Sigmoid colon (tissue), 4 donors: Measurements from ENCODE around the gene BAG2.

Experiments used
- CTCF ChIP-seq, 4 experiments: fragments of 450-650 bp in 3 of 4; fragments of 200-600 bp in 1 of 4; IDR thresholded peaks; one replicate each; pipeline ENCODE4 v1.5.1; 2016 to 2019; ENCODE audit warnings: antibody characterized with exemption in 4 of 4, mild to moderate bottlenecking in 3 of 4, moderate library complexity in 2 of 4
- EP300 ChIP-seq, 4 donors: sonication (generic); formaldehyde crosslinking; IDR thresholded peaks; one replicate each; pipeline ENCODE4 v1.6.1; 2017; ENCODE audit warnings: antibody characterized with exemption in 4 of 4

GRCh38 chr6:57137350-57137749, 34.8 kb upstream of the BAG2 start:
- TF ChIP-seq CTCF (IDR thresholded peaks at IDR 0.05) (no peak), EP300 (IDR thresholded peaks at IDR 0.05) (no peak)
